Psoas muscle (tissue), 8 donors: ENCODE measurements around the gene DMGDH. TPM values are rescaled to one million over a fixed set of nuclear protein-coding genes. Genes with fewer than 3 reads are reported as not detected.

Experiments used
- ATAC-seq, 4 donors: fragments of 200-7000 bp; cut with Tn5 transposase; one replicate each; pipeline ENCODE4 v1.9.1; 2020; ENCODE audit warnings: moderate library complexity in 3 of 4, mild to moderate bottlenecking in 2 of 4
- DNase-seq, 2 donors: peaks; one replicate each; pipeline ENCODE4 v3.0.0-alpha.2; 2020
- H3K27ac ChIP-seq: fragments of 200-600 bp; one replicate; pipeline ENCODE4 v1.8.0; 2022
- H3K27me3 ChIP-seq, 3 donors: fragments of 200-600 bp in 1 of 3; one replicate each; pipeline versions ENCODE4 v1.6.1 to v1.8.0; 2013 to 2022; ENCODE audit warnings: low read length in 2 of 3, mild to moderate bottlenecking in 2 of 3, moderate library complexity in 1 of 3; ENCODE audit not compliant: insufficient read depth in 3 of 3
- H3K36me3 ChIP-seq, 2 donors: fragments of 200-600 bp in 1 of 2; one replicate each; pipeline versions ENCODE4 v1.6.1 to v1.8.0; 2013 to 2022; ENCODE audit warnings: low read depth in 1 of 2, mild to moderate bottlenecking in 1 of 2, moderate library complexity in 1 of 2; ENCODE audit not compliant: insufficient read depth in 1 of 2
- H3K4me1 ChIP-seq: fragments of 200-600 bp; one replicate; pipeline ENCODE4 v1.8.0; 2022
- H3K4me3 ChIP-seq: fragments of 200-600 bp; one replicate; pipeline ENCODE4 v1.8.0; 2022; ENCODE audit warnings: mild to moderate bottlenecking
- H3K9me3 ChIP-seq: fragments of 200-600 bp; one replicate; pipeline ENCODE4 v1.8.0; 2022
- WGBS, 3 donors: extraction: QIAGEN DNeasy Blood & Tissue Kit; methylation state at CpG; one replicate each; pipeline versions ENCODE4 v1.1.6 to v1.1.7; 2013; 5-methylcytosine and 5-hydroxymethylcytosine counted together
- intact Hi-C, 2 donors: fragments of 100-400 bp; cut with DNase I; formaldehyde crosslinking; loops; one replicate each; pipeline versions ENCODE4 v1.11.0 to v1.14.2; 2022
- polyA plus RNA-seq, 3 donors: library from polyadenylated mRNA; stranded (reverse); fragments of 200-250 nt; gene quantifications; one replicate each; pipeline ENCODE4 v1.2.3, GENCODE V29; 2013
- total RNA-seq, 4 donors: library from RNA; stranded (reverse); fragmentation: NEBNext Ultra II Directional in 2 of 4; extraction: Animal tissue kit (Norgen Biotek cat#: 25700) in 2 of 4; gene quantifications; one replicate each; pipeline versions ENCODE4 v1.2.1 to v1.2.4, GENCODE V29; 2021 to 2023
- TF ChIP-seq, protein P1 (sequence below): fragments of 200-600 bp; IDR thresholded peaks from one replicate; pipeline ENCODE4 v1.8.0; 2022; ENCODE audit warnings: antibody characterized with exemption
- donor health status: healthy with polysubstance abuse.
- donor health status: DM: no; HTN: no; CAD: no; lungs with moderate emphysema.
- donor health status: Bipolar disorder and iron deficiency.
- donor health status: healthy.
- donor health status: DM: yes; HTN: yes; CAD: no.
- donor health status: DM: no; HTN: no; CAD: no.
- donor health status: DM: no; HTN: no; CAD: no.
- donor health status: DM: yes; HTN: yes; CAD: no.

The DMGDH gene
- total and polyA plus RNA-seq, 7 donors = 0.16 to 2.8 (median 1.7) TPM

DNA sequence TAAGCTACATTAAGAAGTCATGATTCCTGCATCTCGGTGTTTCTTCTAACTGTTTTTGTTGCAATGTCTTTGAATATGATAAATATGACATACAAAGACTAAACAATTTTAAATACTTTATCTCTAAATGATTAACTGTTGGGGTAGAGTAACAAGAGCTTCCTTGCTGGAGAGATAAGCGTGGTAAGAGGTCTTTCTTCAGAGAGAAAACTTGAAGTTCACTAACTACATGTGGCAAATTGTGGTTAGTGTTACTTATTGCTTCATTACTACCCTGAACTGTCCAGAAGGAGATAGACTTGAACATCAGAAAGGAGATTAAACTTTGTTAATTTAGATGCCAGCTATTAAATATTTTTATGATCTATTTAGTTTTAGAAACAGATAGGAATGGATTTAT is 77.3 kb downstream of the DMGDH start:
- intact Hi-C loops = no loop called here
- TF ChIP-seq, protein P1, sequence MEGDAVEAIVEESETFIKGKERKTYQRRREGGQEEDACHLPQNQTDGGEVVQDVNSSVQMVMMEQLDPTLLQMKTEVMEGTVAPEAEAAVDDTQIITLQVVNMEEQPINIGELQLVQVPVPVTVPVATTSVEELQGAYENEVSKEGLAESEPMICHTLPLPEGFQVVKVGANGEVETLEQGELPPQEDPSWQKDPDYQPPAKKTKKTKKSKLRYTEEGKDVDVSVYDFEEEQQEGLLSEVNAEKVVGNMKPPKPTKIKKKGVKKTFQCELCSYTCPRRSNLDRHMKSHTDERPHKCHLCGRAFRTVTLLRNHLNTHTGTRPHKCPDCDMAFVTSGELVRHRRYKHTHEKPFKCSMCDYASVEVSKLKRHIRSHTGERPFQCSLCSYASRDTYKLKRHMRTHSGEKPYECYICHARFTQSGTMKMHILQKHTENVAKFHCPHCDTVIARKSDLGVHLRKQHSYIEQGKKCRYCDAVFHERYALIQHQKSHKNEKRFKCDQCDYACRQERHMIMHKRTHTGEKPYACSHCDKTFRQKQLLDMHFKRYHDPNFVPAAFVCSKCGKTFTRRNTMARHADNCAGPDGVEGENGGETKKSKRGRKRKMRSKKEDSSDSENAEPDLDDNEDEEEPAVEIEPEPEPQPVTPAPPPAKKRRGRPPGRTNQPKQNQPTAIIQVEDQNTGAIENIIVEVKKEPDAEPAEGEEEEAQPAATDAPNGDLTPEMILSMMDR = no peak
- no peaks in the 10 kb centered on the region for H3K27me3 ChIP-seq
- H3K4me1 ChIP-seq = no peaks in the 10 kb centered on the region
- no peaks in the 10 kb centered on the region for H3K36me3 ChIP-seq
- no peaks in the 10 kb centered on the region for H3K9me3 ChIP-seq
- ATAC-seq (no peak), DNase-seq (no peak)
- no peak overlapping the region for H3K27ac ChIP-seq
- WGBS, 3 donors = 95 to 97% (median 96%) methylated on average over 2 of the region's 2 CpGs
- H3K4me3 ChIP-seq = no peak overlapping the region

DNA sequence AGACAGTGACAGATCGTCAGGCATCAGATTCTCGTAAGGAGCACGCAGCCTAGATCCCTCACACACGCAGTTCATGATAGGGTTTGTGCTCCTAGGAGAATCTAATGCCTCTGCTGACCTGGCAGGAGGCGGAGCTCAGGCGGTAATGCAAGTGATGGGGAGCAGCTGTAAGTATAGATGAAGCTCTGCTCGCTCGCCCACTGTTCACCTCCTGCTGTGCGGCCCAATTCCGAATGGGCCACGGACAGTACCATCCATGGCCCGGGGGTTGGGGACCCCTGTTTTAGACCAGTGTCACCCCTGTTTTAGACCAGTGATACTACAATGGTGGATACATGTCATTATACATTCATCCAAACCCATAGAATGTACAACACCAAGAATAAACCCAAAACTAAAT is 80.4 kb downstream of the DMGDH start:
- TF ChIP-seq, protein P1 = no peak
- WGBS, 3 donors = 94 to 97% (median 96%) methylated on average over 12 of the region's 12 CpGs
- no peak for DNase-seq
- H3K4me1 ChIP-seq = peaks cover 12% of the 10 kb centered on the region
- H3K27me3 ChIP-seq = no peaks in the 10 kb centered on the region
- no peak for ATAC-seq
- H3K36me3 ChIP-seq = no peaks in the 10 kb centered on the region
- intact Hi-C loops = no loop called here
- no peak overlapping the region for H3K27ac ChIP-seq
- H3K9me3 ChIP-seq = no peaks in the 10 kb centered on the region
- no peak overlapping the region for H3K4me3 ChIP-seq

DNA sequence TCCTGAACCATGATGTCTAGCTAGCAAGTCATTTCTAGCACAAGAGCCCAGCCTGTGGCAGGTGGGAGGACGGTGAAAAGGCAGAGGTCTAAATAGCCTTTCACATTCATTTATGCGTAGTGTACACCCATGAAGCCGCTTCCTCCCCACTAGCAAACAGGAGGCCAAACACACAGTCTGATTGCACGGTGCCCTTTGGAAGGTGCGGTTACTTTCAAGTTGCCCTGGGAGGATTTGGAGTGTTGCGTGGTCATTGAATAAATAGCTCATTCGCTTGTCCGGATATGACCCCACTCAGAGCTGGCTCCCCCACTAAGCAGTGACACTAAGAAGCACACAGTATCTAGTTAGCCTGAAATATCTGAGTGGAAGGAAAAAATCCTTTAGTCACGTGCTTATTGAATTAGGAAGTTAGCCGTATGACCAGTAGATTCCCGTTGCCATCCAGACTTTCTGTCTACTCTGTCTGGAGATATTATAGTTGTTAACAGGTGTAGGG is 83.7 kb downstream of the DMGDH start:
- intact Hi-C loops = no loop called here
- Histone ChIP-seq H3K36me3 (no peaks in the 10 kb centered on the region), H3K27me3 (no peaks in the 10 kb centered on the region), H3K4me3 (peak overlapping the region; percentile 94), H3K9me3 (no peaks in the 10 kb centered on the region), H3K4me1 (peaks cover 16% of the 10 kb centered on the region), H3K27ac (peak overlapping the region; percentile 96)
- peak; percentile 37 to 63 (median 58) for ATAC-seq
- TF ChIP-seq, protein P1 = no peak
- DNase-seq = peak; percentile 18 to 54
- 2 to 4% (median 3%) methylated on average over 11 of the region's 11 CpGs for WGBS, 3 donors

DNA sequence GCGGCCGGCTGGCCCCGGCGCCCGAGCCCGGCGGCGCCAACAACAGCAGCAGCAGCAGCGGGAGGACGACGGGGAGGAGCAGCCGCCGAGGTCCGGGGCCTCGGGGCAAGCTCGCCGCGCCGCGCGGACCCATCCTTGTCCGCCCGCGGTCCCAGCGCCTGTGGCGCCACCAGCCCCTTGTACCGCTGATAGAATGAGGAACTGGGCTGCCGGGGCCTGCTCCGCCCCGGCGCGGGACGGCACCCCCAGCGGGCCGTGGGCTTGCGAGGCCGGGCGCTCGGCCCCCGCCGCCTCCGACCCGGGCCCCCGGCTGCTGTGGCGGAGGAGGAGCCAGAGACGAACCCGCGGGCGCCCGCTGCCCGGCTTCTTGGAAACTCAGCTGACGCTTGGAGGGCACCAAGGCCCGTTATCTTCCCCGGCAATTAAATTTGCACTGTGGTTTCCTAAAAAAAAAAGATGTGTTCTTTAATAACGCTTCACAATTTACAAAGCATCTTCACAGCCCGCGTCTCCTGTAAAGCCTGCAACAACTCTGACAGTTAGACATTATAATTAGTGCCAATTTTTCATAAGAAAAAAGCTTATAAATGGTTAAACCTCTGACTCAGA is 84.3 kb downstream of the DMGDH start, which contains the start of gene ARSB:
Gene ARSB (minus strand): TSS at position 195 of the 609 bp plus-strand sequence. CDS start 62 bp downstream, at position 133.
- no peaks in the 10 kb centered on the region for H3K27me3 ChIP-seq
- intact Hi-C loops = no loop called here
- DNase-seq = peak in 1 of 2 donors; percentile 58
- peak within 1 kb of the TSS; percentile 96 for H3K27ac ChIP-seq
- no peaks in the 10 kb centered on the region for H3K9me3 ChIP-seq
- TF ChIP-seq, protein P1 = no peak
- ATAC-seq = peak; percentile 44 to 61 (median 54)
- H3K36me3 ChIP-seq = no peaks in the 10 kb centered on the region
- peak within 1 kb of the TSS; percentile 94 for H3K4me3 ChIP-seq
- WGBS, 3 donors = 0% methylated on average over 22 to 57 of the region's 57 CpGs
- H3K4me1 ChIP-seq = peaks cover 16% of the 10 kb centered on the region
